Activated naive CD8-positive, alpha-beta T cell treated with anti-CD3 and anti-CD28 coated beads, Interleukin-2, amount 10 ng/mL, durations not matched to agents 7 days and 5 days (primary cell): ENCODE results near the gene SPECC1. TPM values are rescaled to one million over a fixed set of nuclear protein-coding genes. Genes with fewer than 3 reads are reported as not detected.
A peak's percentile ranks its signal among the peaks of the same experiment; 100 is the strongest.
"Not testable (repeated sequence)": the region's sequence is repeated elsewhere in the genome, so short reads cannot be mapped to it uniquely, and the experiment has no call there.

Source experiments
- ATAC-seq: fragments of 150-1000 bp; cut with Tn5 transposase; one replicate; pipeline ENCODE4 v1.10.0; 2021; ENCODE audit warnings: low read depth, moderate library complexity
- POLR2A ChIA-PET: fragments of 350-600 bp; sonication (Branson Sonifier 250); formaldehyde crosslinking; loops from one replicate; lab custom pipeline; 2021; ENCODE audit warnings: antibody characterized with exemption; lab: Charles Lee
- DNase-seq: peaks from one replicate; pipeline ENCODE4 v3.0.0; 2021
- H3K27ac Mint-ChIP-seq: one replicate; pipeline ENCODE4 v1.8.0; 2022; ENCODE audit warnings: mild to moderate bottlenecking, mixed read lengths
- H3K27me3 Mint-ChIP-seq: one replicate; pipeline ENCODE4 v1.8.0; 2022; ENCODE audit warnings: mild to moderate bottlenecking, moderate library complexity, mixed read lengths
- H3K36me3 Mint-ChIP-seq: one replicate; pipeline ENCODE4 v1.8.0; 2021; ENCODE audit warnings: mild to moderate bottlenecking, mixed read lengths
- H3K4me1 Mint-ChIP-seq: one replicate; pipeline ENCODE4 v1.8.0; 2021; ENCODE audit warnings: mixed read lengths
- H3K4me3 Mint-ChIP-seq: one replicate; pipeline ENCODE4 v1.8.0; 2022; ENCODE audit warnings: mild to moderate bottlenecking, moderate library complexity, mixed read lengths
- H3K9me3 Mint-ChIP-seq: one replicate; pipeline ENCODE4 v1.8.0; 2021; ENCODE audit warnings: mixed read lengths
- total RNA-seq, 2 experiments: library from RNA; stranded (reverse); gene quantifications; one replicate each; pipeline ENCODE4 v1.2.3, GENCODE V29; 2021

The SPECC1 gene
- total RNA-seq, 2 experiments from 2014 or later: 8.3 to 10.0 TPM

- peaks cover 6% of the 10 kb centered on the region for H3K4me1 Mint-ChIP-seq
- ATAC-seq (no peak), DNase-seq (no peak)
- H3K9me3 Mint-ChIP-seq: no peaks in the 10 kb centered on the region
- no peak overlapping the region for H3K4me3 Mint-ChIP-seq
- H3K36me3 Mint-ChIP-seq: no peaks in the 10 kb centered on the region
- H3K27me3 Mint-ChIP-seq: peaks cover 10% of the 10 kb centered on the region
- POLR2A ChIA-PET: no interaction called here
- H3K27ac Mint-ChIP-seq: no peak overlapping the region
These were observed 58.6 kb downstream of the SPECC1 start for GRCh38 chr17:20067711-20068110.

GRCh38 chr17:20068445-20068844 is 59.3 kb downstream of the SPECC1 start:
- no peak overlapping the region for H3K4me3 Mint-ChIP-seq
- H3K9me3 Mint-ChIP-seq: no peaks in the 10 kb centered on the region
- no peaks in the 10 kb centered on the region for H3K36me3 Mint-ChIP-seq
- POLR2A ChIA-PET: no interaction called here
- peaks cover 10% of the 10 kb centered on the region for H3K27me3 Mint-ChIP-seq
- no peak overlapping the region for H3K27ac Mint-ChIP-seq
- peaks cover 12% of the 10 kb centered on the region for H3K4me1 Mint-ChIP-seq
- ATAC-seq: no peak
- DNase-seq: no peak

DNA sequence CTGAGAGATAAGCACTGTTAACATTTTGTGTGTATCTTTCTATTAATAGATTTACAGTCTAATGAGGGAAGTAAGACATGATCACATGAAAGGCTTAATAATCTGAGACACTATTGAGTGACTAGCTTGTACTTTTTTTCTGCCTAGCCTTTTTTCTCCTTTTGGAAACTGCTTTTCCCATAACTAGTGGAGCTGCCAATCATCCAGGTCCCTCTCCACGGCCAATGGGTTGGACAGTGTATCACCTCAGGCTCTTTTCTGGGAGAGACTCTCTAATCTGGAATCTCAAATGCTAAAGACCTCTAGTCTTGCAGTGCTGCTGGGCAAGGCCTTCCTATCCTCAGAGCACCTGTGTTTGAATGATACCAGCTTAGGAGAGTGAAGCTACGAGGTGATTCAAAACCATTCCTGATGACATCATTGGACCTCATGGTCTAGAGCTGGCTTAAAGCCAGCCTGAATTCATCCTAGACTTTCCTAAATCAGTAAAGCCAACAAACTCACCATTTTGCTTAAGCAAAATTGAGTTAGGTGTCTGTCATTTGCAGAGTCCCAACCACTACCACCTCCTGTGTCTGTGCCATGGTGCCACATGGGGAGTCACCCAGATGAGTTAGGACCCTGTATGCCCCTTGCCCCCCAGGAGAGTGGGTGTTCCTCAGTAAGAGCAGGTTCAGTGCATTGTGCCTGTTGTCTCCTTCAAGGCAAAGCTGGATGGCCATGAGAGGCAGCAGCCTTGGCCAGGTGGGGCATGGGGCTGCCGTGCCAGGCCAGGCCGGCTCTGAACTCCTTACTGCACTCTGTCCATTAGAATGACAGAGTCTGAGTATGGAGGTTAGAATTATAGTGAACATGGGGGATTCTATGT is 62.9 kb downstream of the SPECC1 start:
- Mint-ChIP-seq H3K4me3 (no peak overlapping the region), H3K9me3 (no peaks in the 10 kb centered on the region), H3K4me1 (peaks cover 25% of the 10 kb centered on the region), H3K36me3 (no peaks in the 10 kb centered on the region), H3K27ac (no peak overlapping the region), H3K27me3 (peaks cover 4% of the 10 kb centered on the region)
- ATAC-seq (no peak), DNase-seq (no peak)
- POLR2A ChIA-PET: interaction anchor here (0.8 kb wide), 1 partner anchor 62 kb away, joined by 3 read pairs; no protein-coding TSS in a partner anchor

- peak overlapping the region; percentile 78 for H3K4me3 Mint-ChIP-seq
- ATAC-seq (no peak), DNase-seq (no peak)
- H3K4me1 Mint-ChIP-seq: peaks cover 25% of the 10 kb centered on the region
- peak overlapping the region; percentile 91 for H3K27ac Mint-ChIP-seq
- no peaks in the 10 kb centered on the region for H3K36me3 Mint-ChIP-seq
- POLR2A ChIA-PET: no interaction called here
- peaks cover 4% of the 10 kb centered on the region for H3K27me3 Mint-ChIP-seq
- H3K9me3 Mint-ChIP-seq: no peaks in the 10 kb centered on the region
These were observed 63.5 kb downstream of the SPECC1 start for GRCh38 chr17:20072692-20072992.

DNA sequence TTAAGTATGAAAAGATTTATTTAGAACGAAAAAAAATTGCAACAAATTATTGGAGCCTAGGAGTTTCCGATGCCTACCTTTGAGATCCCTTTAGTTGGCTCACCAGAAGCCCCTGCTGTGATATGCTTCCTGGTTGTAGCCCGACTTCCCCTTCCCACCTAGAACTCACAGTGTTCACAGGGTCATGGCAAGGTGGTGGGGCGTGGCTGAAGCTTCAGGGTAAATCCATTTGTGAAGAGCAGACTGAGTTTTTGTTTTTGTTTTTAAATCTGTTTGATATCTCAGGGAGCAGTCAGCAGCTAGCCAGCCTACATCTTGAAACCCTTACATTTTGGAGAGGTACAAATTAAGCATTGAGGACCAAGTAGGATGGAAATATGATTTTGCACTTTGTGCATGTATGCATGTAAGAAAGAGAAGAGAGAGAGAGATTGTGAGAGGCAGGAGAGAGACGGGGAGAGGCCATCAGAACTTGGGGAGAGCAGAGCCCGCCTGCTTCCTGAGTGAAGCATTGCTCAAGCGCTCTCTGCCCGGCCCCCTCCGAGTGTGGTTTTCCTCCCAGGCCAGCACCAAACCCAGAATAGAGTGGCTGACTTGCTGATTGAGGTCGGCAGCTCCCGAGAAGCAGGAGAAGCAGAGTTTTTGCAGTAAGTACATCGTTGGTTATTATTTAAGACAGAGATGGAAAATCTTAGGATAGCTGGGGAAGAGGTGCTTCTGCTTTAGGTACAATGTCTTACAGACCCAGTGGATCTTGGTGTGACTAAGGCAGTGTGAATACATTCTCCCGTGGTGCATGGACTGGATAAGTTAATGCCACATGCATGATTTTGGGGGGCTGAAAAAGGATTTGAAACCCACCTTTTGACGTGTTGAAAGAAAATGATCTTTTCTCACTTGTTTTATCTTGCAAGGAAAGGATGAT is 64.2 kb downstream of the SPECC1 start:
- DNase-seq (peak; percentile 60), ATAC-seq (peak; percentile 95)
- H3K4me3 Mint-ChIP-seq: peak overlapping the region; percentile 78
- POLR2A ChIA-PET: interaction anchor here (0.5 kb wide), 1 partner anchor 26 kb away, joined by 4 read pairs; no protein-coding TSS in a partner anchor
- H3K36me3 Mint-ChIP-seq: no peaks in the 10 kb centered on the region
- peak overlapping the region; percentile 91 for H3K27ac Mint-ChIP-seq
- no peaks in the 10 kb centered on the region for H3K9me3 Mint-ChIP-seq
- H3K4me1 Mint-ChIP-seq: peaks cover 28% of the 10 kb centered on the region
- H3K27me3 Mint-ChIP-seq: peaks cover 4% of the 10 kb centered on the region

- ATAC-seq: no peak
- POLR2A ChIA-PET: no interaction called here
- Mint-ChIP-seq H3K36me3 (no peaks in the 10 kb centered on the region), H3K9me3 (no peaks in the 10 kb centered on the region), H3K4me1 (peaks cover 26% of the 10 kb centered on the region), H3K27ac (peak overlapping the region; percentile 91), H3K27me3 (peaks cover 1% of the 10 kb centered on the region), H3K4me3 (peak overlapping the region; percentile 78)
- no peak for DNase-seq
These were observed 64.8 kb downstream of the SPECC1 start for GRCh38 chr17:20074001-20074400.

DNA sequence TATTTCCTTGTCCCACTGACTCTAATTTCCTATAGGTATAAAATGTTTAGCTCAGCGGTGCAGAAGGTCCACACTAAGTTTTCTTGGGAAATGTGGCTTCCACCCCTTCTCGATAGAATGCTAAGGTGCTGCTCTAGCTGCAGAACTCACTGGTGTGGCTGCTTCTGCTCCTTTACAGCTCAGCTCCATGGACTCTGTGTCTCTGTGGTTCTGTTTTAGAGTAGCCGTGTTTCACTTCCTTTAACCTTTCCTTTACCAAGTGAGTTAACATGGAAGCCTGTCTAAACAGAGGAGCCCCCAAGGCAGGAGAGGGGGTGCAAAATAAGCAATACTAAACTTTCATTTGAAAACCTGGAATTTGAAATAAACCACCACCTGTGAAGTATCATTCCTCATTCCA is 65.3 kb downstream of the SPECC1 start:
- no peak for DNase-seq
- no peak for ATAC-seq
- H3K4me3 Mint-ChIP-seq: peak overlapping the region; percentile 78
- POLR2A ChIA-PET: no interaction called here
- peaks cover 25% of the 10 kb centered on the region for H3K4me1 Mint-ChIP-seq
- H3K36me3 Mint-ChIP-seq: no peaks in the 10 kb centered on the region
- peaks cover 4% of the 10 kb centered on the region for H3K27me3 Mint-ChIP-seq
- peak overlapping the region; percentile 3 for H3K27ac Mint-ChIP-seq
- no peaks in the 10 kb centered on the region for H3K9me3 Mint-ChIP-seq

- H3K4me1 Mint-ChIP-seq: peaks cover 25% of the 10 kb centered on the region
- not testable (repeated sequence) for H3K27me3 Mint-ChIP-seq, H3K36me3 Mint-ChIP-seq, H3K4me3 Mint-ChIP-seq, DNase-seq, H3K9me3 Mint-ChIP-seq, H3K27ac Mint-ChIP-seq, ATAC-seq
- POLR2A ChIA-PET: interaction anchor here (0.6 kb wide), 1 partner anchor 195 kb away, joined by 3 read pairs; no protein-coding TSS in a partner anchor
These were observed 67.0 kb downstream of the SPECC1 start for GRCh38 chr17:20076137-20076536.

- ATAC-seq (no peak), DNase-seq (no peak)
- POLR2A ChIA-PET: no interaction called here
- H3K36me3 Mint-ChIP-seq: no peaks in the 10 kb centered on the region
- H3K27ac Mint-ChIP-seq: no peak overlapping the region
- H3K27me3 Mint-ChIP-seq: peaks cover 7% of the 10 kb centered on the region
- H3K4me1 Mint-ChIP-seq: peaks cover 21% of the 10 kb centered on the region
- no peaks in the 10 kb centered on the region for H3K9me3 Mint-ChIP-seq
- H3K4me3 Mint-ChIP-seq: no peak overlapping the region
These were observed 69.0 kb downstream of the SPECC1 start for GRCh38 chr17:20077978-20078685.

GRCh38 chr17:20080513-20080912 is 71.4 kb downstream of the SPECC1 start:
- Mint-ChIP-seq H3K4me3 (no peak overlapping the region), H3K27ac (no peak overlapping the region), H3K36me3 (no peaks in the 10 kb centered on the region), H3K27me3 (peaks cover 8% of the 10 kb centered on the region), H3K9me3 (no peaks in the 10 kb centered on the region), H3K4me1 (peaks cover 6% of the 10 kb centered on the region)
- POLR2A ChIA-PET: no interaction called here
- no peak for ATAC-seq
- DNase-seq: no peak

GRCh38 chr17:20083156-20083859 is 74.1 kb downstream of the SPECC1 start:
- no peaks in the 10 kb centered on the region for H3K9me3 Mint-ChIP-seq
- ATAC-seq: no peak

DNA sequence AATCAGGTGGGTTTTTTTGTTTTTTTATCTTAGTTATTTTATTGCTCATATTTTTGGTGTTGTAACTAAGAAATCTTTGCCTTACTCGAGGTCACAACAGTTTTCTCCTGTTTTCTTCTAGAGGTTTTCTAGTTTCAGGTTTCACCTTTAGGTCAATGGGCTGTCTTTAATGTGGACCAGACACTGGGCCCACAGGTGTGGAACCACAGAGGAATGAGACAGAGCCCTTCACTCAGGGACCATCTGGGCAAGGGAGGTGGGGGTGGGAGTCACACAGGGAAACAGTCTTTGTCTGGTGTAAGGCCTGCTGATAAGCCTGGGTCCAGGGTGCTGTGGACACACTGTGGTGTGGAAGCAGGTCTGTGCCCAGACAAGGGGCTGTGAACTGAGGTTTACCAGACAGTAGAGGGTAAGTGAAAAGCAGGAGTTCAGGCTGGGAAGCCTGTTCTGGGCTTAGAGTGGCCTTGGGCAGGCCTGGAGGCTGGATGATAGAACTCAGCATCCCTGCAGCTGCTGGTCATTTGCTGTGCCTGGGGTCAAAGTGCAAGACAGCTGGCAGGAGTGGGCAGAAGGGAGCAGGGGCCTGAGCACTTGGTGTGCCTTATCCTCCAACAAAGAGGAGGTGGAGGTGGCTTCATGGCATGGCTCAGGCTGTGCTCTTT is 75.6 kb downstream of the SPECC1 start:
- H3K4me3 Mint-ChIP-seq: no peak overlapping the region
- peaks cover 4% of the 10 kb centered on the region for H3K27me3 Mint-ChIP-seq
- DNase-seq: no peak
- ATAC-seq: no peak
- H3K9me3 Mint-ChIP-seq: no peaks in the 10 kb centered on the region
- no peak overlapping the region for H3K27ac Mint-ChIP-seq
- peaks cover 2% of the 10 kb centered on the region for H3K4me1 Mint-ChIP-seq
- POLR2A ChIA-PET: no interaction called here
- no peaks in the 10 kb centered on the region for H3K36me3 Mint-ChIP-seq

More at GRCh38 chr17:20083156-20083859, 74.1 kb downstream of the SPECC1 start:
- no peak for DNase-seq
- Mint-ChIP-seq H3K27me3 (peaks cover 8% of the 10 kb centered on the region), H3K36me3 (no peaks in the 10 kb centered on the region), H3K27ac (no peak overlapping the region), H3K4me3 (no peak overlapping the region), H3K4me1 (peaks cover under 1% of the 10 kb centered on the region)
- POLR2A ChIA-PET: no interaction called here
